Small intestine (tissue), 7 donors: ENCODE measurements around the gene GRIK2. TPM values are rescaled to one million over a fixed set of nuclear protein-coding genes. Genes with fewer than 3 reads are reported as not detected.

Experiments
- DNase-seq, 2 donors: peaks; one replicate each; pipeline versions ENCODE4 v3.0.0 to v3.0.0-alpha.2; 2013
- FAIRE-seq: peaks from 2 replicates; lab custom pipeline; 2012; peaks lifted over from hg19 to GRCh38; lab: Jason Lieb, UNC
- H3K27ac ChIP-seq, 3 donors: one replicate each; pipeline ENCODE4 v1.5.1; 2013; ENCODE audit warnings: low read length in 2 of 3, mild to moderate bottlenecking in 2 of 3, control low read depth in 1 of 3, inconsistent platforms in 1 of 3, low read depth in 1 of 3, moderate library complexity in 1 of 3
- H3K27me3 ChIP-seq, 3 donors: one replicate each; pipeline ENCODE4 v1.6.1; 2013; ENCODE audit warnings: low read length in 3 of 3, inconsistent platforms in 1 of 3; ENCODE audit not compliant: control insufficient read depth in 3 of 3, insufficient read depth in 3 of 3
- H3K36me3 ChIP-seq, 3 donors: one replicate each; pipeline ENCODE4 v1.6.1; 2013; ENCODE audit warnings: low read length in 3 of 3, inconsistent platforms in 1 of 3, low read depth in 1 of 3, mild to moderate bottlenecking in 1 of 3, moderate library complexity in 1 of 3; ENCODE audit not compliant: control insufficient read depth in 3 of 3, insufficient read depth in 2 of 3
- H3K4me1 ChIP-seq, 3 donors: one replicate each; pipeline ENCODE4 v1.6.1; 2013; ENCODE audit warnings: low read length in 2 of 3, inconsistent platforms in 1 of 3, low read depth in 1 of 3, mild to moderate bottlenecking in 1 of 3, moderate library complexity in 1 of 3; ENCODE audit not compliant: control insufficient read depth in 3 of 3, insufficient read depth in 2 of 3
- H3K4me3 ChIP-seq, 3 donors: one replicate each; pipeline ENCODE4 v1.5.1; 2013; ENCODE audit warnings: low read length in 3 of 3, control low read depth in 1 of 3, inconsistent platforms in 1 of 3, low read depth in 1 of 3, mild to moderate bottlenecking in 1 of 3, moderate library complexity in 1 of 3
- H3K9me3 ChIP-seq, 2 donors: one replicate each; pipeline ENCODE4 v1.6.1; 2013; ENCODE audit warnings: low read depth in 1 of 2, low read length in 1 of 2; ENCODE audit not compliant: control insufficient read depth in 2 of 2, insufficient read depth in 1 of 2
- WGBS, 3 donors: extraction: QIAGEN DNeasy Blood & Tissue Kit; methylation state at CpG; one replicate each; pipeline ENCODE4 v1.1.7; 2013; 5-methylcytosine and 5-hydroxymethylcytosine counted together
- polyA plus RNA-seq, 4 donors: library from polyadenylated mRNA; stranded (reverse) in 3 of 4; unstranded in 1 of 4; fragments of 200-250 nt in 3 of 4; fragments of 120-200 nt in 1 of 4; gene quantifications; one replicate each; pipeline versions ENCODE4 v1.2.1 to v1.2.3, GENCODE V29; 2013
- donor health status: healthy with polysubstance abuse.
- donor health status: control.
- donor health status: control.
- donor health status: Bipolar disorder and iron deficiency.
- donor health status: healthy.

Gene GRIK2
- polyA plus RNA-seq, 4 donors, result 0.27 to 1.4 (median 0.54) TPM; not detected in 1

GRCh38 chr6:101706576-101706975, 313.1 kb downstream of the GRIK2 start:
- Histone ChIP-seq H3K27ac (no peak overlapping the region), H3K9me3 (no peaks in the 10 kb centered on the region), H3K36me3 (no peaks in the 10 kb centered on the region), H3K27me3 (no peaks in the 10 kb centered on the region), H3K4me1 (no peaks in the 10 kb centered on the region), H3K4me3 (no peak overlapping the region)
- WGBS, 3 donors, result 15 to 48% (median 26%) methylated on average over 1 of the region's 1 CpG
- no peak for FAIRE-seq
- no peak for DNase-seq

- Histone ChIP-seq H3K4me1 (no peaks in the 10 kb centered on the region), H3K27me3 (no peaks in the 10 kb centered on the region), H3K9me3 (no peaks in the 10 kb centered on the region), H3K27ac (no peak overlapping the region), H3K36me3 (no peaks in the 10 kb centered on the region), H3K4me3 (no peak overlapping the region)
- FAIRE-seq, result no peak
- no peak for DNase-seq
- 51 to 79% (median 61%) methylated on average over 1 of the region's 1 CpG for WGBS, 3 donors
These were observed 318.0 kb downstream of the GRIK2 start for GRCh38 chr6:101711518-101711917.

- H3K9me3 ChIP-seq, result no peaks in the 10 kb centered on the region
- no peaks in the 10 kb centered on the region for H3K4me1 ChIP-seq
- FAIRE-seq (no peak), DNase-seq (no peak)
- H3K4me3 ChIP-seq, result no peak overlapping the region
- no peaks in the 10 kb centered on the region for H3K27me3 ChIP-seq
- H3K27ac ChIP-seq, result no peak overlapping the region
- no peaks in the 10 kb centered on the region for H3K36me3 ChIP-seq
- 62 to 69% (median 65%) methylated on average over 1 of the region's 1 CpG for WGBS, 3 donors
These were observed 322.9 kb downstream of the GRIK2 start for GRCh38 chr6:101716387-101716786.

- H3K27ac ChIP-seq, result no peak overlapping the region
- no peaks in the 10 kb centered on the region for H3K36me3 ChIP-seq
- H3K9me3 ChIP-seq, result no peaks in the 10 kb centered on the region
- H3K4me3 ChIP-seq, result no peak overlapping the region
- no peaks in the 10 kb centered on the region for H3K4me1 ChIP-seq
- DNase-seq (no peak), FAIRE-seq (no peak)
- H3K27me3 ChIP-seq, result no peaks in the 10 kb centered on the region
These were observed 323.3 kb downstream of the GRIK2 start for GRCh38 chr6:101716810-101717209.

GRCh38 chr6:101719521-101719920, 326.0 kb downstream of the GRIK2 start:
- no peak overlapping the region for H3K27ac ChIP-seq
- no peaks in the 10 kb centered on the region for H3K36me3 ChIP-seq
- H3K9me3 ChIP-seq, result no peaks in the 10 kb centered on the region
- H3K4me1 ChIP-seq, result no peaks in the 10 kb centered on the region
- H3K27me3 ChIP-seq, result no peaks in the 10 kb centered on the region
- FAIRE-seq (no peak), DNase-seq (no peak)
- WGBS, 3 donors, result 4 to 46% (median 25%) methylated on average over 1 of the region's 1 CpG
- H3K4me3 ChIP-seq, result no peak overlapping the region

- DNase-seq (no peak), FAIRE-seq (no peak)
- H3K4me3 ChIP-seq, result no peak overlapping the region
- 67 to 85% (median 71%) methylated on average over 1 of the region's 1 CpG for WGBS, 3 donors
- no peak overlapping the region for H3K27ac ChIP-seq
- no peaks in the 10 kb centered on the region for H3K4me1 ChIP-seq
- H3K27me3 ChIP-seq, result no peaks in the 10 kb centered on the region
- H3K36me3 ChIP-seq, result no peaks in the 10 kb centered on the region
- no peaks in the 10 kb centered on the region for H3K9me3 ChIP-seq
These were observed 329.0 kb downstream of the GRIK2 start for GRCh38 chr6:101722471-101722870.

- FAIRE-seq, result no peak
- no peak for DNase-seq
- no peak overlapping the region for H3K4me3 ChIP-seq
- no peaks in the 10 kb centered on the region for H3K27me3 ChIP-seq
- H3K4me1 ChIP-seq, result no peaks in the 10 kb centered on the region
- H3K9me3 ChIP-seq, result no peaks in the 10 kb centered on the region
- WGBS, 3 donors, result 46 to 60% (median 52%) methylated on average over 1 of the region's 1 CpG
- H3K36me3 ChIP-seq, result no peaks in the 10 kb centered on the region
- H3K27ac ChIP-seq, result no peak overlapping the region
These were observed 329.6 kb downstream of the GRIK2 start for GRCh38 chr6:101722991-101723579.

GRCh38 chr6:101728388-101728787, 334.9 kb downstream of the GRIK2 start:
- no peak for DNase-seq

GRCh38 chr6:101728956-101729355, 335.4 kb downstream of the GRIK2 start:
- Histone ChIP-seq H3K36me3 (no peaks in the 10 kb centered on the region), H3K27me3 (no peaks in the 10 kb centered on the region), H3K4me1 (no peaks in the 10 kb centered on the region), H3K4me3 (no peak overlapping the region), H3K27ac (no peak overlapping the region), H3K9me3 (no peaks in the 10 kb centered on the region)
- no peak for FAIRE-seq
- no peak for DNase-seq

More at GRCh38 chr6:101728388-101728787, 334.9 kb downstream of the GRIK2 start:
- Histone ChIP-seq H3K36me3 (no peaks in the 10 kb centered on the region), H3K4me3 (no peak overlapping the region), H3K4me1 (no peaks in the 10 kb centered on the region), H3K27ac (no peak overlapping the region), H3K27me3 (no peaks in the 10 kb centered on the region), H3K9me3 (no peaks in the 10 kb centered on the region)
- FAIRE-seq, result no peak
- WGBS, 3 donors, result 63 to 83% (median 76%) methylated on average over 2 of the region's 2 CpGs
